Activated T-helper 1 cell treated with anti-CD3 and anti-CD28 coated beads, Interleukin-12 subunit alpha, Interleukin-12 subunit beta, Interleukin-2, Interleukin-4 antibody, amounts not matched to agents 30 ng/mL and 10 ng/mL and 1 ng/mL, durations not matched to agents 14 hours and 24 hours and 36 hours (primary cell): ENCODE data around the gene QRICH2. TPM values are rescaled to one million over a fixed set of nuclear protein-coding genes. Genes with fewer than 3 reads are reported as not detected.
"Not testable (repeated sequence)": the region's sequence is repeated elsewhere in the genome, so short reads cannot be mapped to it uniquely, and the experiment has no call there.

ENCODE experiments used
- DNase-seq: peaks from one replicate; pipeline ENCODE4 v3.0.0; 2021; ENCODE audit warnings: low spot score
- H3K27ac Mint-ChIP-seq: one replicate; pipeline ENCODE4 v1.8.0; 2021; ENCODE audit warnings: mild to moderate bottlenecking, mixed read lengths
- H3K27me3 Mint-ChIP-seq: one replicate; pipeline ENCODE4 v1.8.0; 2022; ENCODE audit warnings: mild to moderate bottlenecking, moderate library complexity, mixed read lengths; ENCODE audit not compliant: insufficient read depth
- H3K36me3 Mint-ChIP-seq: one replicate; pipeline ENCODE4 v1.8.0; 2021; ENCODE audit warnings: low read depth, mixed read lengths
- H3K4me1 Mint-ChIP-seq: one replicate; pipeline ENCODE4 v1.8.0; 2021; ENCODE audit warnings: low read depth, mixed read lengths
- H3K4me3 Mint-ChIP-seq: one replicate; pipeline ENCODE4 v1.8.0; 2021; ENCODE audit warnings: mild to moderate bottlenecking, moderate library complexity, mixed read lengths
- H3K9me3 Mint-ChIP-seq: one replicate; pipeline ENCODE4 v1.8.0; 2021; ENCODE audit warnings: mixed read lengths
- intact Hi-C: fragments of 100-400 bp; cut with micrococcal nuclease; formaldehyde crosslinking; loops from one replicate; pipeline ENCODE4 v1.15.1; 2024
- total RNA-seq: library from RNA; stranded (reverse); gene quantifications from 2 replicates; pipeline ENCODE4 v1.2.3, GENCODE V29; 2022

Gene QRICH2
- total RNA-seq, 1 donor from 2014 or later: 3.3 TPM

DNA sequence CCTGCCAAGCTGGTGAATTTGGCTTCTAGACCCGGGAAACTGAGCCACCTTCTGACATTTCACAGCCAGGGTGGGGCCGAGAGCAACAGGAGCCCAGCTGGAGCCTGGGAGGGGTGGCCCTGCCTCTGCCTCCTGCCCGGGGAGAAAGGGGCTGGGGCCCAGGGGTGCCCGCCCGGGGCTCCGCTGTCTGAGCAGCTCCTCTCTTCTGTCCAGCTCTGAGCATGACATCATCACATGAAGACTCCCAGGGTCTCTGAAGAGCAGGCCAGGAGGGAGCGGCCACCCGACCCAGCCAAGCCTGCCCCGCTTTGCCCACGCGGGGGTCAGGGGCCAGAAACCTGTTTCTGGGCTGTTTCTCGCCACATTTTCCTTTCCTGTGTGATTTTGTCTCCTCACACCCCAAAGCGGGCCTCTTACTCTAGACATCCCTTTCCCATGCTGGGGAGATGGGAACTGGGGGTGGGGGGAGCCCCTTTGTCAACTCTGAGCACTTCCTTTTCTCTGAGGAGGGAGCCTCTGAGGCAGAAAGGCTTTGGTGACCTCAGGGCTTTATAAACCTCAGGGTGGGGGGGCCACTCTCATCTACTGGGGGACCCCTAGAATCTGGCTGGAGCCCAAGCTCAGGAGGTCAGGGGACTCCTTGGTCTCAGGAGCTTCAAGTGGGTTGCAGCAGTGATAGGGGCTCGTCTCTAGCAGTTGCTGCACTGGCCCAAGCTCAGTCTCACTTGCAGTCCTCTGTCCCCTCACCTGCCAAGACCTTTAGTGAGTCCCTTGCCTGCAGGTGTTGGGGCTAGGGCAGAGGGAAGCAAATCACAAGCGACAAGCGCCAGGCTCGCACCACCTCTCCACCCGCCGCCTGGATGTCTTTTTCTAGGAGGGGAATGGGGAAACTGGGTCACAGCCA lies 35.3 kb downstream of the QRICH2 start:
- Mint-ChIP-seq H3K4me1 (peaks cover 42% of the 10 kb centered on the region), H3K27ac (peak overlapping the region; percentile 94), H3K4me3 (peak overlapping the region; percentile 79), H3K27me3 (no peaks in the 10 kb centered on the region), H3K9me3 (no peaks in the 10 kb centered on the region), H3K36me3 (peaks cover 23% of the 10 kb centered on the region)
- no peak for DNase-seq
- intact Hi-C loops: loop anchor here (1.0 to 10.0 kb wide), 5 partner anchors 8 to 368 kb away; partner anchors contain the start of genes MRPL38 and RNF157

DNA sequence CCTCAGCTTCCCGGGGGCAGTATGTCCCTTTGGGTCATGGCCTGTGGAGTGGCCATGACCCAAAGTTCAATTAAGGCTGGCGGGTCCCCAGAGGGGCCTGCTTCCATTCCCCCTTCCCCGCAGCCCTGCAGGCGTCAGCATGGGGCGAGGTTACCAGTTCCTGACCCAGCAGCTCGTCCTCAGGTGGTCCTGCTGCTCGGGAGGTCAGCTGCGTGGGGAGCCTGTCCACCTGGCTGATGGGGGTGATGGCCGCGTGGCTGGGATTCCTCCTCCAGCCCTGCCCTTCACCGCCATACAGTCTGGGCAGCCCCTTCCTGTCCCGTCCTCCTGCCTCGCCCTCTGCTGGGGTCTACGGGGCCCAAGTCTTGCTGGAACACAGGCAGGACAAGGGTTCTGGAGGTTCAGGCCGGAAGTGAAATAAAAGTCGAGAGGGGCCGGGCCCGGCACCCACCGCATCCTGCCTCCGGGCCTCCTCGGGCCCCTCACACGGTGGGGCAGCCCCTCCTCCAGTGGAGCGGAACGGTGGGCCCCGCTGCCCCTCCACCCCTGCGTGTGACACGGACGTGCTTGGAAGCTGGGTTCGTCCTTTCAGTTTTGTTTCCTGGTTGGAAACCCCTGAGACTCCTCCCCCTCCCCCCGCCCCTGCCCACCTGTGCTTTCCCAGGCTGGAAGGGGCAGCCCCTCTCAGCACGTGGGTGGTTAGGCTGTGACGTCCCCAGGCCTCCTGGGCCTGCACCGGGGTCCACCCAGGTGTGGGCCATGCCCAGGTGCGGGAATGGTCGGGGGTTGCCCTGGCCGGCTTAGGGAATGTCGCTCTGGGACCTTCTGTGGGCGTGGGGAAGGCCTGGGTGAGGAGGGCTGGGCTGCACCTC lies 36.2 kb downstream of the QRICH2 start:
- Mint-ChIP-seq H3K4me3 (peak overlapping the region; percentile 79), H3K9me3 (no peaks in the 10 kb centered on the region), H3K4me1 (peaks cover 45% of the 10 kb centered on the region), H3K36me3 (peaks cover 30% of the 10 kb centered on the region), H3K27me3 (no peaks in the 10 kb centered on the region), H3K27ac (peak overlapping the region; percentile 94)
- DNase-seq: peak; percentile 70
- intact Hi-C loops: loop anchor here (1.0 to 10.0 kb wide), 4 partner anchors 8 to 367 kb away; partner anchors contain the start of genes MRPL38 and RNF157

DNA sequence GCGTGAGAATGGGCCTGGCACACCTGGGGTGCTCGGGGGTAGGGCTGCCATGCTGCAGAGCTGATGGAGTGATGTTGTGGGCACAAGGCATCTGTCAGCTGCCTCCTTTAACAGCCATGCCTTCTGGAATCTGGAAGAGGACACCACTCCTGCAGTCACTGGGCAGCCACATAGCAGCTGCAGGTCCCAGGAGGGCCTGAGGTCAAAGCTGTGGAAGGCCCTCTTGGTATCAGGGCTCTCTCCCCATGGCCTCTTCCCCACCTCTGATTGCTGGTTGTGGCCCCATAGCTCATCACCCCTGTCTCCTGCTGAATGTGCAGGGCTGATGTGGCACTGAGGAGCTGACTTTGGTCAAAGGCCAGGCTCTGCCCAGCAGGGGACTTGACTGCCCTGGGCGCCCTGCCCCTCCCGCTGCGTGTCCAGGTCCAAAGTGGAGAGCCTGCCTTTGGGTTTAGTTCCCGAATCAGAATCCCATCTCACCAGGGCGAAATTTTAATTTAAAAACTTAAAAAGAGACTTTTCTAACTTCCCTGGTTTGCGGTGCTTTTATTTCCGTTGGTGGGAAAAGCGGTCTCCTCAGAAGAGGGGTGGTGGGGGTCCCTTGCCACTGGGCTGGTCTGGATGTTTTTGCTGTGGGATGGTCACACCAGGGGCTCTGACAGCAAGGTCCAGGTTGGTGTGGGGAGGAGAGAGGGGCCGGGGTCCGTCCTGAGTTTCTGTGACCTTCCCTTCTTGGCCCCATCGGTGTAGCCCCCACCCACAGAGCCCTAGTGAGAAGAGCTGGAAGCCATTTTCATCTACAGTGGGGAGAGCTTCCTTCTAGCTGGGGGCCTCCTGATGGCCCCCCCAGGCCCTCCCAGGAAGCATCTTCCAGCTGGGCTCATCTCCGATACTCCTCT lies 37.1 kb downstream of the QRICH2 start:
- Mint-ChIP-seq H3K27ac (peak overlapping the region; percentile 94), H3K27me3 (no peaks in the 10 kb centered on the region), H3K4me1 (peaks cover 45% of the 10 kb centered on the region), H3K36me3 (peaks cover 36% of the 10 kb centered on the region), H3K4me3 (peak overlapping the region; percentile 79), H3K9me3 (no peaks in the 10 kb centered on the region)
- intact Hi-C loops: loop anchor here (10.0 kb wide), 1 partner anchor 366 kb away; the partner anchor contains the start of gene MRPL38
- no peak for DNase-seq

DNA sequence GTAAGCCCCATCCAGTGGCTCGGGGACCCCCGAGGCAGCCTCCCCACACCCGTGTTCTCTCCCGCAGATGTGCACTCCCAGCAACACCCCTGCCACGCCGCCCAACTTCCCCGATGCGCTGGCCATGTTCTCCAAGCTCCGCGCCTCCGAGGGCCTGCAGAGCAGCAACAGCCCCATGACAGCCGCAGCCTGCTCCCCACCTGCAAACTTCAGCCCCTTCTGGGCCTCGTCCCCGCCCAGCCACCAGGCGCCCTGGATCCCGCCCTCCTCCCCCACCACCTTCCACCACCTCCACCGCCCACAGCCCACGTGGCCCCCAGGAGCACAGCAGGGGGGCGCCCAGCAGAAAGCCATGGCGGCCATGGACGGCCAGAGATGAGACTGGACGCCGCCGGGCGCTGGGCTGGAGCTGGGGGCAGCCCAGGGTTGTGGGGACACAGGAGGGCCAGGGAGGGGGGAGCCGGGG lies 37.9 kb downstream of the QRICH2 start:
- no peak for DNase-seq
- intact Hi-C loops: loop anchor here (10.0 kb wide), 1 partner anchor 365 kb away; the partner anchor contains the start of gene MRPL38
- Mint-ChIP-seq H3K27ac (peak overlapping the region; percentile 98), H3K4me1 (peaks cover 45% of the 10 kb centered on the region), H3K4me3 (peak overlapping the region; percentile 94), H3K36me3 (peaks cover 36% of the 10 kb centered on the region), H3K9me3 (no peaks in the 10 kb centered on the region), H3K27me3 (no peaks in the 10 kb centered on the region)

DNA sequence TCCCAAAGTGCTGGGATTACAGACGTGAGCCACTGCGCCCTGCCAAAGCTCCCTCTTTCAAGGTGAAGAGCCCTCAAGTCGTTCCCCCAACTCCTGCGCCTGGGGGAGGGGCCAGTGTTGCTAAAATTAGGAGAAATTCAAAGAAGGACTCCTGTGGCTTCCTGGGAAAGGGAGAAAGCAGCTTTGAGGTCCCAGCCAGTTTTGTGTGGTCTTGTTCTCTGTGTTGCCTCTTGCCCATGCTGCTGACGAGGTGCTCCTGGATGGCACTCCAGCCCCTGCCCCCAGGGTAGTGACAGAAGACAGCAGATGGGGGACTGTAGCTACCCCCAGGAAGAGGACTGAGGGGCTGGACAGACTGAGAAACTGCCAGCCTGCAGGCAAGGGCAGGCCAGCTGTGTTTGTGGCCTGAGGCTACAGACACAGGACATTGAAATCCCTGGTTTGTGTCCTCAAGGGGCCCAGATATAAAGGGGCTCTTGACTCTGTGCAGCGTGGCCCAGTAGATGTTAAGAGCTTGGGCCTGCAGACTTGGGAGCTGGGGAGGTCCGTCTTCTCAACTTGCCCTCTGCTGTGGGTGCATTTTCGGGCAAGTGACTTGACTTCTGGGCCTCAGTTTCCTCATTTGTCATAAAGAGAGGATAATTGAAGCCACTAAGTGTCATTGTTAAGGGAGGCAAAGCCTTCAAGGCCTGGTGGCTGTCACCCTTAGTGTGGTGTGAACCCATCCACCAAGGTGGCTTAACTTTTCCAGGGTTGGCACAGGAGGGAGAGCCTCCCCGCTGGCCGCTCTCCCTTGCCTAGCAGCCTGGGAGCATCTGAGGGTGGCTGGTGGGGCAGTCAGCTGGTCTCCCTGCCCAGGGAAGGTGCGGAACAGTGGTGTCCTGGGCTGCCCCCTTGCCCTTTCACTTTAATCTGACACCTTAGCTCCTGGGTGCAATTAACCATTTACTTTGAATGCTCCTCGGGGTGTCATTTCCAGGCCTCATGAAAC lies 38.8 kb downstream of the QRICH2 start:
- H3K4me3 Mint-ChIP-seq: peak overlapping the region; percentile 94
- H3K36me3 Mint-ChIP-seq: peaks cover 36% of the 10 kb centered on the region
- DNase-seq: no peak
- peaks cover 50% of the 10 kb centered on the region for H3K4me1 Mint-ChIP-seq
- intact Hi-C loops: loop anchor here (1.0 to 10.0 kb wide), 3 partner anchors 198 to 468 kb away; partner anchors contain the start of genes MFSD11, RHBDF2 and SRSF2
- no peaks in the 10 kb centered on the region for H3K9me3 Mint-ChIP-seq
- H3K27me3 Mint-ChIP-seq: no peaks in the 10 kb centered on the region
- H3K27ac Mint-ChIP-seq: peak overlapping the region; percentile 98

DNA sequence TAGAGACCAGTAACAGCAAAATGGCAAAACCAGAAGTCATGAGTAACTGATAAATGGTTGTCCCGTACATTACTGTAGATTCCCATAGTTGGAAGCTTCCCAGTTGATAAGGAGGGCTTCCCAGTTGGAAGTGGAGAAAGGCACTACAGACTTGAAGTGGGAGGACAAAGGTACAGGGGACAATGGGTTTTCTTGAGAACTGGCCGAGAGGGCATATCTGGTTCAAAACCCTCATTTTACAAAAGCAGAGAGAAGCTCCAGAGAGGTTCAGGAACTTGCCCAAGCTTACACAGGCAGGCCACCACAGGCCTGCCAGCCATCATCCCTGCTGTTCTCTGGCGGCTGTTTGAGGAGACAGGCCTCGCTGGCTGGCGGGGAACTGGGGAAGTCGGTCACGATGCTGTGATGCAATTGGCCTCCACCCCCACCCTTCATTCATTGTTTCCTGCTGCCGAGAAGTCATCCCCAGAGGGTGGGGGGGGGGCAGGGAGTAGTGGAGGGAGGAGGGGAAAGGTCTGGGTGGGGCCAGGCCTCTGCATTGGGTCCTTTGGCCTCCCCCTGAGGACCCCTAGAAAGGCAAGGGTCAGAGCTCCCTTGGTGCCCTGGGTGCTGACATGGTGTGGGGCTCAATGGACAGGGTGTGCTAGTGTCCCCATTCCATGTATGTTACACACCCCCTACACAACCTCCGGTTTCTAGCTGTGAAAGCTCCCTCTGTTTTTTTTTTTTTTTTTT lies 39.9 kb downstream of the QRICH2 start:
- Mint-ChIP-seq H3K27me3 (no peaks in the 10 kb centered on the region), H3K4me1 (peaks cover 51% of the 10 kb centered on the region), H3K4me3 (peak overlapping the region; percentile 94), H3K27ac (peak overlapping the region; percentile 98), H3K9me3 (no peaks in the 10 kb centered on the region), H3K36me3 (peaks cover 36% of the 10 kb centered on the region)
- peak; percentile 67 for DNase-seq
- intact Hi-C loops: loop anchor here (1.0 to 10.0 kb wide), 3 partner anchors 197 to 469 kb away; partner anchors contain the start of genes MFSD11, RHBDF2 and SRSF2

DNA sequence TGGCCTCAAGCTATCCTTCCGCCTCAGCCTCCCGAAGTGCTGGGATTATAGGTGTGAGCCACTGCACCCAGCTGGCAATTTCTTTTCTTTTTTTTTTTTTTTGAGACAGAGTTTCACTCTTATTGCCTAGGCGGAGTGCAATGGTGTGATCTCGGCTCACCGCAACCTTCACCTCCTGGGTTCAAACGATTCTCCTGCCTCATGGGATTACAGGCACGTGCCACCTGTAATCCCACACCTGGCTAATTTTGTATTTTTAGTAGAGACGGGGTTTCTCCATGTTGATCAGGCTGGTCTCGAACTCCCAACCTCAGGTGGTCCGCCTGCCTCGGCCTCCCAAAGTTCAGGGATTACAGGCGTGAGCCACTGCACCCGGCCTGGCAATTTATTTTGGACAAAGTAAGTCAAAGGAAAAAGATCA lies 40.5 kb downstream of the QRICH2 start:
- H3K36me3 Mint-ChIP-seq: peaks cover 36% of the 10 kb centered on the region
- H3K27me3 Mint-ChIP-seq, DNase-seq, H3K9me3 Mint-ChIP-seq: not testable (repeated sequence)
- peaks cover 53% of the 10 kb centered on the region for H3K4me1 Mint-ChIP-seq
- peak overlapping the region; percentile 94 for H3K4me3 Mint-ChIP-seq
- peak overlapping the region; percentile 98 for H3K27ac Mint-ChIP-seq
- intact Hi-C loops: loop anchor here (1.0 to 10.0 kb wide), 3 partner anchors 196 to 470 kb away; partner anchors contain the start of genes MFSD11, RHBDF2 and SRSF2

DNA sequence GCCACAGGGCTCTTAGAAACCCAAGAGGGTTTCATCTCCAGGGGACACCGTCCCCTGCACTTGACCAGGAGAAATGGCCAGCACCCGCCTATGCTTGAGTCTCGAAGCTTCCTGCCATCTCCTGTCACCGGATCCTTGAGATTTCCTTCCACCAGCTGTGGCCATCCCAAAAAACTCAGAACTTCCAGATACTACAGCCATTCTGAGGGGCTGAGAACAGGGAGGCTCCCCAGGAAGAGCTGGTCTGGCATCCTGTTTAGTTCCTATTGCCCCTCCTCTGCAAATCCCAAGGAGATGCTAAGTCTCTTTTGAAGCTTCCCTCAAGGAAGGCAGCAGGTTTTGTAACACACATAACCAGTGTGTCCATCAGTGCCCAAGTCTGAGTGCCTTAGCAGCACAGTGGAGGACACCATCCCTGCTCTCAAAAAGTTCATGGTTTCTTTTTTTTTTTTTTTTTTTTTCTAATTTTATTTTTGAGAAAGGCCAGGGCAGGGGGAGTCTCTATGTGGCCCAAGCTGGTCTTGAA lies 41.0 kb downstream of the QRICH2 start:
- H3K4me1 Mint-ChIP-seq: peaks cover 58% of the 10 kb centered on the region
- H3K27me3 Mint-ChIP-seq: no peaks in the 10 kb centered on the region
- peak overlapping the region; percentile 94 for H3K4me3 Mint-ChIP-seq
- intact Hi-C loops: loop anchor here (5.0 to 10.0 kb wide), 2 partner anchors 238 to 470 kb away; partner anchors contain the start of genes MFSD11, RHBDF2 and SRSF2
- H3K27ac Mint-ChIP-seq: peak overlapping the region; percentile 98
- no peak for DNase-seq
- peaks cover 36% of the 10 kb centered on the region for H3K36me3 Mint-ChIP-seq
- H3K9me3 Mint-ChIP-seq: no peaks in the 10 kb centered on the region

DNA sequence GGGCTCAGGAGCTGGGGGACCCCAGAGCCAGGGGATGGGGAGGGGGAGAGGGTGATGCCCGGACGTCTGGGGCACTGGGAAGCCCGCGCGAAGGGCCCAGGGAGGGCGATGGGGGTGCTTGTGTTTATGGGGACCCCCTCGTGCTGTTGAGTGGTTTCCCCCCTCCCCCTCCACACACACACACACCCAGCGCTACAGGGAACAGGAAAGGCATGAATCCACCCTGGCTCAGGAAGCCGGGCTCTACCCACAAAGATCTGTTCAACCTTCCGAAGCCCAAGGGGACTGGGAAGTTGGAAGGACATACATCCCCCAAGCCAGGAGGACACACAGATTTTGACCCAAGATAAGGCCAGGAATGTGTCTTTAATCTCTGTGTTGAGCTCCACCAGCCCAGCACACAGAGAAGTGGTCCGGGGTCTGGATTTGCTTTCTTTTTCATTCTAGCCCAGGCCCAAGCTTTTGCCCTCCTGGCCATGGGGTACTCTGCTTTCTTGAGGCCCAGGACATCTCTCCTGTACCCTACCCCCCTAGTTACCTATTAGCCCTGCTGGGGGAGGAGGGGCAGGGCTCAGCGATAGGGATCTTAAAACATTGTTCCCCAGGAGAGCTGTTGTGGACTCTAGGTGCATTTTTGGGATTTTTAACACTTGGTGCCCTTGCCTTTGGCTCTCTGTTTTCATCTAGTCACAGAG lies 41.7 kb downstream of the QRICH2 start:
- peaks cover 36% of the 10 kb centered on the region for H3K36me3 Mint-ChIP-seq
- H3K27ac Mint-ChIP-seq: peak overlapping the region; percentile 86
- no peaks in the 10 kb centered on the region for H3K27me3 Mint-ChIP-seq
- H3K4me3 Mint-ChIP-seq: peak overlapping the region; percentile 94
- intact Hi-C loops: loop anchor here (5.0 to 10.0 kb wide), 2 partner anchors 238 to 471 kb away; partner anchors contain the start of genes MFSD11, RHBDF2 and SRSF2
- no peak for DNase-seq
- H3K9me3 Mint-ChIP-seq: no peaks in the 10 kb centered on the region
- peaks cover 62% of the 10 kb centered on the region for H3K4me1 Mint-ChIP-seq
